GM23338 (cell line): ENCODE data around the gene NEU3.

Experiments
- CTCF ChIP-seq, 2 experiments: fragments of 200-600 bp in 1 of 2; sonication (generic) in 1 of 2; conservative IDR thresholded peaks; 2 replicates each; pipeline versions ENCODE4 v1.5.1 to v1.6.1; 2016 to 2017; ENCODE audit warnings: antibody characterized with exemption in 2 of 2, low read depth in 2 of 2, mild to moderate bottlenecking in 2 of 2, moderate library complexity in 1 of 2
- EZH2phosphoT487 ChIP-seq: fragments of 200-600 bp; sonication (generic); IDR thresholded peaks from one replicate; pipeline ENCODE4 v1.8.1; 2018; ENCODE audit warnings: antibody characterized with exemption; ENCODE audit not compliant: unreplicated experiment
- POLR2AphosphoS5 ChIP-seq: IDR thresholded peaks from 2 replicates; pipeline ENCODE4 v1.6.1; 2016; ENCODE audit warnings: antibody characterized with exemption, low read depth
- TF ChIP-seq, protein P1 (sequence below): IDR thresholded peaks from one replicate; pipeline ENCODE4 v1.6.1; 2018; ENCODE audit warnings: antibody characterized with exemption; ENCODE audit not compliant: unreplicated experiment

GRCh38 chr11:74966651-74967050 is 22.1 kb upstream of the NEU3 start:
- TF ChIP-seq, protein P1, sequence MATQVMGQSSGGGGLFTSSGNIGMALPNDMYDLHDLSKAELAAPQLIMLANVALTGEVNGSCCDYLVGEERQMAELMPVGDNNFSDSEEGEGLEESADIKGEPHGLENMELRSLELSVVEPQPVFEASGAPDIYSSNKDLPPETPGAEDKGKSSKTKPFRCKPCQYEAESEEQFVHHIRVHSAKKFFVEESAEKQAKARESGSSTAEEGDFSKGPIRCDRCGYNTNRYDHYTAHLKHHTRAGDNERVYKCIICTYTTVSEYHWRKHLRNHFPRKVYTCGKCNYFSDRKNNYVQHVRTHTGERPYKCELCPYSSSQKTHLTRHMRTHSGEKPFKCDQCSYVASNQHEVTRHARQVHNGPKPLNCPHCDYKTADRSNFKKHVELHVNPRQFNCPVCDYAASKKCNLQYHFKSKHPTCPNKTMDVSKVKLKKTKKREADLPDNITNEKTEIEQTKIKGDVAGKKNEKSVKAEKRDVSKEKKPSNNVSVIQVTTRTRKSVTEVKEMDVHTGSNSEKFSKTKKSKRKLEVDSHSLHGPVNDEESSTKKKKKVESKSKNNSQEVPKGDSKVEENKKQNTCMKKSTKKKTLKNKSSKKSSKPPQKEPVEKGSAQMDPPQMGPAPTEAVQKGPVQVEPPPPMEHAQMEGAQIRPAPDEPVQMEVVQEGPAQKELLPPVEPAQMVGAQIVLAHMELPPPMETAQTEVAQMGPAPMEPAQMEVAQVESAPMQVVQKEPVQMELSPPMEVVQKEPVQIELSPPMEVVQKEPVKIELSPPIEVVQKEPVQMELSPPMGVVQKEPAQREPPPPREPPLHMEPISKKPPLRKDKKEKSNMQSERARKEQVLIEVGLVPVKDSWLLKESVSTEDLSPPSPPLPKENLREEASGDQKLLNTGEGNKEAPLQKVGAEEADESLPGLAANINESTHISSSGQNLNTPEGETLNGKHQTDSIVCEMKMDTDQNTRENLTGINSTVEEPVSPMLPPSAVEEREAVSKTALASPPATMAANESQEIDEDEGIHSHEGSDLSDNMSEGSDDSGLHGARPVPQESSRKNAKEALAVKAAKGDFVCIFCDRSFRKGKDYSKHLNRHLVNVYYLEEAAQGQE, result no peak
- TF ChIP-seq POLR2AphosphoS5, result no peak
- no peak for TF ChIP-seq CTCF (conservative IDR thresholded peaks at IDR 0.05; ENCODE audit: low read depth in 2 of 2)
- no peak for TF ChIP-seq EZH2phosphoT487
